Natural killer cell (primary cell): ENCODE data around the gene POLA1. TPM values are rescaled to one million over a fixed set of nuclear protein-coding genes. Genes with fewer than 3 reads are reported as not detected.

Source experiments
- ATAC-seq, 3 donors: fragments of 150-1000 bp in 2 of 3; fragments of 200-7000 bp in 1 of 3; cut with Tn5 transposase; 1 replicate in 1 of 3; 2 replicates in 2 of 3; pipeline ENCODE4 v1.10.0; 2021; ENCODE audit warnings: mild to moderate bottlenecking in 2 of 3, moderate library complexity in 2 of 3
- DNase-seq, 2 donors: peaks; one replicate each; pipeline versions ENCODE4 v3.0.0 to v3.0.0-alpha.2; 2013 to 2021; ENCODE audit warnings: mixed read lengths in 1 of 2
- H3K27ac ChIP-seq: one replicate; pipeline ENCODE4 v1.5.1; 2013; ENCODE audit warnings: mild to moderate bottlenecking, low read length
- H3K27me3 ChIP-seq: one replicate; pipeline ENCODE4 v1.6.1; 2013; ENCODE audit warnings: low read length; ENCODE audit not compliant: control insufficient read depth, insufficient read depth
- H3K36me3 ChIP-seq: one replicate; pipeline ENCODE4 v1.6.1; 2013; ENCODE audit warnings: low read length; ENCODE audit not compliant: control insufficient read depth, insufficient read depth
- H3K4me1 ChIP-seq: one replicate; pipeline ENCODE4 v1.6.1; 2013; ENCODE audit warnings: low read length; ENCODE audit not compliant: control insufficient read depth, insufficient read depth
- H3K4me3 ChIP-seq: one replicate; pipeline ENCODE4 v1.5.1; 2013; ENCODE audit warnings: low read length
- H3K9me3 ChIP-seq: one replicate; pipeline ENCODE4 v1.6.1; 2013; ENCODE audit warnings: low read length; ENCODE audit not compliant: control insufficient read depth, insufficient read depth
- H3K27ac Mint-ChIP-seq, 2 donors: one replicate each; pipeline ENCODE4 v1.8.0; 2022; ENCODE audit warnings: mild to moderate bottlenecking in 2 of 2, mixed read lengths in 2 of 2, moderate library complexity in 1 of 2
- H3K27me3 Mint-ChIP-seq, 2 donors: one replicate each; pipeline ENCODE4 v1.8.0; 2022; ENCODE audit warnings: low read depth in 2 of 2, mixed read lengths in 2 of 2
- H3K36me3 Mint-ChIP-seq: one replicate; pipeline ENCODE4 v1.8.0; 2022; ENCODE audit warnings: mixed read lengths
- H3K4me1 Mint-ChIP-seq, 2 donors: one replicate each; pipeline ENCODE4 v1.8.0; 2022; ENCODE audit warnings: mixed read lengths in 2 of 2
- H3K4me3 Mint-ChIP-seq: one replicate; pipeline ENCODE4 v1.8.0; 2022; ENCODE audit warnings: mild to moderate bottlenecking, moderate library complexity, mixed read lengths
- H3K9me3 Mint-ChIP-seq, 2 donors: one replicate each; pipeline ENCODE4 v1.8.0; 2022; ENCODE audit warnings: mixed read lengths in 2 of 2
- CTCF ChIP-seq: fragments of 200-600 bp; IDR thresholded peaks from one replicate; pipeline ENCODE4 v1.8.0; 2022; ENCODE audit warnings: antibody characterized with exemption
- WGBS: methylation state at CpG from one replicate; pipeline ENCODE4 v1.1.7; 2013; ENCODE audit warnings: missing lambda C conversion rate; ENCODE audit not compliant: insufficient coverage; 5-methylcytosine and 5-hydroxymethylcytosine counted together
- intact Hi-C: fragments of 100-400 bp; cut with micrococcal nuclease; formaldehyde crosslinking; loops from one replicate; pipeline ENCODE4 v1.14.2; 2022
- total RNA-seq, 4 donors: library from RNA; stranded (reverse); fragments of 120-200 nt in 1 of 4; gene quantifications; one replicate each; pipeline versions ENCODE4 v1.2.3 to v1.2.4, GENCODE V29; 2013 to 2022

POLA1 gene
- total RNA-seq, 3 donors from 2014 or later (not counting 1 experiment from before 2014, with no cell fraction given) = 11.1 to 12.6 (median 11.3) TPM

DNA sequence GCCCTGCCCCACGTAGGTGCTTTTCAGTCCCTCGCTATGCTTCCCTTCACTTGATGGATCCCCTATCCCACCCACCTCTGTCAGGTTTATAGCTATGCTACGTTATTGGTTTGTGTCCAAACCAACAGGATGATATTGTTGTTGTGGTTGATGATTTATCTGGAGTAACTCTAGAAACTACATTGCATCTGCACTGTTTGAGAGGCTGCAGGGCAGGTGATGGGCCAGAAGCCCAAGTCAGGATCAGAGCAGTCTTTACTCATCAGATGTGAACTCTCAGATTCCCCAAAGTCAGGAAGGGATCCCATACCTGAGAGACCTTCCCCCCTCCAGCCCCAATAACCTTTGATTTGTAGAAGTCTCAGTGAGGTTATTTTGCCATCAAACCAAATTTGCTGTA lies 287.3 kb downstream of the POLA1 start:
- Mint-ChIP-seq H3K27ac (no peak overlapping the region), H3K36me3 (peaks cover 7% of the 10 kb centered on the region), H3K27me3 (no peaks in the 10 kb centered on the region), H3K4me1 (no peaks in the 10 kb centered on the region), H3K9me3 (no peaks in the 10 kb centered on the region), H3K4me3 (no peak overlapping the region)
- no peaks in the 10 kb centered on the region for H3K4me1 ChIP-seq
- DNase-seq = no peak
- no peaks in the 10 kb centered on the region for H3K36me3 ChIP-seq
- H3K9me3 ChIP-seq = no peaks in the 10 kb centered on the region
- no peak overlapping the region for H3K27ac ChIP-seq
- no peak for TF ChIP-seq CTCF
- intact Hi-C loops = no loop called here
- H3K27me3 ChIP-seq = no peaks in the 10 kb centered on the region
- WGBS = 100% methylated on average over 2 of the region's 3 CpGs
- ATAC-seq = no peak
- no peak overlapping the region for H3K4me3 ChIP-seq

DNA sequence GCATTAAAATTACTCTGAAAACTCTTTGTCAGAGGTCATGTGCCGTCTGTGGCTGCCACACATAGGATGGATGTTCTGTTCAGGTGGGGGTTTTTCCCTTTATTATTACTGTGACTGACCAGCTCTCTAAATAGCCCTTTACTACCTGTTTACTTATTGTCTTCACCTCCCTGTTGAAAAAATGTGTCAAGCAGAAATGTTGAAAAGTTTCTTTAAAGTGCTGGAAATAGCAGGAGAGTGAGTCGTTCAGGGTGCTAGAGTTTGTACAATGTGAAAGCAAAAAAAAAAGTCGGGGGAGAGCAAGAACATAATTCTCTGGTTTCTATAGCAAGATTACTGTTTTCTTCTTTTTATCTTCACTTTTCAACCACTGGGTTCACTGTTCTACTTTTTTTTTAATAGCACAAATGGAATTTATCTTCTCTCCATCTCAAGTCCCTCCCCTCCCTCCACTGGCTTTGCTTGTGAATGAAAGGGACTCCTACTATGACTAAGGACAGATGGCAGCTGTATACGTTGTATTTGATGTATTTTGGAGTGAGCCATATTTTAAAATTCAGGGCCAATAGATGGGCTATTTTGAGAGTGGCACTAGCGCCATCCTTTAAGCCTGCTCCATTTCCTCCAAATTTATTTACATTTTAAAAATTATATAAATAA lies 288.7 kb downstream of the POLA1 start:
- H3K27me3 Mint-ChIP-seq = no peaks in the 10 kb centered on the region
- 61% methylated on average over 2 of the region's 5 CpGs for WGBS
- H3K36me3 Mint-ChIP-seq = peaks cover 7% of the 10 kb centered on the region
- Histone ChIP-seq H3K4me1 (no peaks in the 10 kb centered on the region), H3K27ac (no peak overlapping the region), H3K27me3 (no peaks in the 10 kb centered on the region), H3K4me3 (no peak overlapping the region), H3K36me3 (no peaks in the 10 kb centered on the region), H3K9me3 (no peaks in the 10 kb centered on the region)
- no peak overlapping the region for H3K27ac Mint-ChIP-seq
- no peak for DNase-seq
- intact Hi-C loops = no loop called here
- no peaks in the 10 kb centered on the region for H3K4me1 Mint-ChIP-seq
- H3K4me3 Mint-ChIP-seq = no peak overlapping the region
- no peak for ATAC-seq
- H3K9me3 Mint-ChIP-seq = no peaks in the 10 kb centered on the region
- TF ChIP-seq CTCF = no peak

- intact Hi-C loops = no loop called here
- Mint-ChIP-seq H3K36me3 (peaks cover 7% of the 10 kb centered on the region), H3K4me3 (no peak overlapping the region), H3K4me1 (no peaks in the 10 kb centered on the region), H3K27ac (no peak overlapping the region), H3K9me3 (no peaks in the 10 kb centered on the region), H3K27me3 (no peaks in the 10 kb centered on the region)
- TF ChIP-seq CTCF = no peak
- H3K4me3 ChIP-seq = no peak overlapping the region
- H3K27ac ChIP-seq = no peak overlapping the region
- DNase-seq = no peak
- no peaks in the 10 kb centered on the region for H3K27me3 ChIP-seq
- WGBS = 100% methylated on average over 1 of the region's 3 CpGs
- no peaks in the 10 kb centered on the region for H3K9me3 ChIP-seq
- no peaks in the 10 kb centered on the region for H3K4me1 ChIP-seq
- no peaks in the 10 kb centered on the region for H3K36me3 ChIP-seq
- ATAC-seq = no peak
Measured at GRCh38 chrX:24983931-24984330, 290.2 kb downstream of the POLA1 start.

DNA sequence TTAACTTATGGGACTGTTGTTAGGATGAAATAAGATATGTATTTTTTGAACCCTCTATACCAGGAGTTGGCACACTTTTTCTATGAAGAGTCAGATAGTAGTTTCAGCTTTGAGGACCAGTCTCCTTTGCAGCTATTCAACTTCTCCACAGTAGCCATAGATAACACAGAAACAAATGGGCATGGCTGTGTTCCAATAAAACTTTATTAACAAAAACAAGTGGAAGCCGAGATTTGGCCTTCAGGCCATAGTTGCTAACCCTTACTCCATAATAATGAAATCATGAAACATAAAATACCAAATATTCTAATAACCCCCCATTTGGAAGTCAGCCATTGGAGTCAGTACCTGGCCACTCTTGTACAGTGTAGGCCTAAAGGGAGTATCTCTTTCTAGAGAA lies 291.4 kb downstream of the POLA1 start:
- Mint-ChIP-seq H3K27me3 (no peaks in the 10 kb centered on the region), H3K4me1 (no peaks in the 10 kb centered on the region), H3K27ac (no peak overlapping the region), H3K36me3 (peaks cover 3% of the 10 kb centered on the region), H3K9me3 (no peaks in the 10 kb centered on the region), H3K4me3 (no peak overlapping the region)
- Histone ChIP-seq H3K4me1 (no peaks in the 10 kb centered on the region), H3K36me3 (no peaks in the 10 kb centered on the region), H3K9me3 (no peaks in the 10 kb centered on the region), H3K27ac (no peak overlapping the region), H3K4me3 (no peak overlapping the region), H3K27me3 (no peaks in the 10 kb centered on the region)
- 100% methylated on average over 1 of the region's 1 CpG for WGBS
- TF ChIP-seq CTCF = no peak
- no peak for DNase-seq
- intact Hi-C loops = no loop called here
- ATAC-seq = no peak
